NCI-H460 (cell line): Measurements from ENCODE around the gene NAA38. TPM values are rescaled to one million over a fixed set of nuclear protein-coding genes. Genes with fewer than 3 reads are reported as not detected.

Source experiments
- small RNA-seq, 2 experiments: library from RNA; depleted of rRNA; stranded (forward); fragments of <200 nt; gene quantifications; one replicate each; pipeline ENCODE3, GENCODE V24; 2014
- total RNA-seq: library from RNA; depleted of rRNA; stranded (reverse); fragments of >200 nt; shearing (Covaris generic); gene quantifications from 2 replicates; pipeline ENCODE4 v1.2.3, GENCODE V29; 2014; rRNA removed

The NAA38 gene
- total RNA-seq, 1 experiment from 2014 or later, result 46.6 TPM

Small RNA genes within 50 kb of the gene (small RNA-seq; reads per million reads assigned to genes)
- 19.8 to 32.7 reads per million in 2 experiments for gene SCARNA21

Other genes with a start within 250 kb of the NAA38 start
- 72.6 and 73.3 TPM in 2 replicates for gene FXR2, start 242.7 kb downstream of the NAA38 start, total RNA-seq
- gene SAT2, start 229.7 kb downstream of the NAA38 start, total RNA-seq, result 51.5 and 53.9 TPM in 2 replicates
- gene SHBG, start 227.4 kb downstream of the NAA38 start, total RNA-seq, result 0.10 TPM in 1 of 2 replicates, not detected in the other
- gene ATP1B2, start 206.6 kb downstream of the NAA38 start, total RNA-seq, result not detected in 2 replicates
- gene TP53, start 170.1 kb downstream of the NAA38 start, total RNA-seq, result 44.4 and 46.2 TPM in 2 replicates
- 16.1 and 17.1 TPM in 2 replicates for gene WRAP53, start 169.1 kb downstream of the NAA38 start, total RNA-seq
- gene EFNB3, start 152.4 kb downstream of the NAA38 start, total RNA-seq, result 0.14 and 0.35 TPM in 2 replicates
- not detected in 2 replicates for gene DNAH2, start 139.8 kb downstream of the NAA38 start, total RNA-seq
- 7.7 and 8.8 TPM in 2 replicates for gene KDM6B, start 23.3 kb downstream of the NAA38 start, total RNA-seq
- 0.59 TPM in 1 of 2 replicates, not detected in the other for gene TMEM88, start 2.5 kb downstream of the NAA38 start, total RNA-seq
- 13.4 and 14.6 TPM in 2 replicates for gene CYB5D1, start 444 bp upstream of the NAA38 start, total RNA-seq
- 63.9 and 73.7 TPM in 2 replicates for gene CHD3, start 31.2 kb upstream of the NAA38 start, total RNA-seq
- gene RNF227, start 58.7 kb upstream of the NAA38 start, total RNA-seq, result 5.7 and 6.3 TPM in 2 replicates
- gene KCNAB3, start 72.3 kb upstream of the NAA38 start, total RNA-seq, result 0.32 and 1.9 TPM in 2 replicates
- 17.5 and 21.4 TPM in 2 replicates for gene TRAPPC1, start 74.4 kb upstream of the NAA38 start, total RNA-seq
- 21.0 and 23.9 TPM in 2 replicates for gene CNTROB, start 74.6 kb upstream of the NAA38 start, total RNA-seq
- gene GUCY2D, start 145.1 kb upstream of the NAA38 start, total RNA-seq, result 0.02 TPM in 1 of 2 replicates, not detected in the other
- gene ALOX15B, start 181.5 kb upstream of the NAA38 start, total RNA-seq, result not detected in 2 replicates
- 0.64 and 0.69 TPM in 2 replicates for gene ALOX12B, start 230.2 kb upstream of the NAA38 start, total RNA-seq